Measurements from ENCODE around the gene HOXC9.

The HOXC9 gene

DNA sequence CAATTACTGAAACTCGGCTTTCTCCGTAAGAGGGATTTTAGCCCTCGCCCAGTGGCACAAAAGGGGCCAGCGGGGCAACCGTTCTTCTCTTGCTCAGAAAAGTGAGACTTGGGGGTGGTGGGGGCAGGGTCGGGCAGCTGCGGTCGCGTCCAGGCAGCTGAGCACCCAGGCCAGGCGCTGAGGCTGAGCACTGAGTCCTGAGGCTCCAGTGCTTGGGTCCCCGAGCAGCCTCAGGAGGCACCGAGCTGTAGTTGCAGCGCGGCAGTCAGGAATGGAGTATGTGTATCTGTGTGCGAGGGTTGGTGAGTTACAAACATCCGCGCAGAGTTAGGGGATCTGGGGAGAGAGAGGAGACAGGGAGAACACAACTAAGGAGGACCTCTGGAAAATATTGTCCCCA lies 24.2 kb downstream of the HOXC9 start:
- in situ Hi-C loops (cut with MboI; ENCODE audit: low sequenced_read_pairs), result loop anchor here (10.0 kb wide), 1 partner anchor 181 kb away; no protein-coding TSS in a partner anchor

DNA sequence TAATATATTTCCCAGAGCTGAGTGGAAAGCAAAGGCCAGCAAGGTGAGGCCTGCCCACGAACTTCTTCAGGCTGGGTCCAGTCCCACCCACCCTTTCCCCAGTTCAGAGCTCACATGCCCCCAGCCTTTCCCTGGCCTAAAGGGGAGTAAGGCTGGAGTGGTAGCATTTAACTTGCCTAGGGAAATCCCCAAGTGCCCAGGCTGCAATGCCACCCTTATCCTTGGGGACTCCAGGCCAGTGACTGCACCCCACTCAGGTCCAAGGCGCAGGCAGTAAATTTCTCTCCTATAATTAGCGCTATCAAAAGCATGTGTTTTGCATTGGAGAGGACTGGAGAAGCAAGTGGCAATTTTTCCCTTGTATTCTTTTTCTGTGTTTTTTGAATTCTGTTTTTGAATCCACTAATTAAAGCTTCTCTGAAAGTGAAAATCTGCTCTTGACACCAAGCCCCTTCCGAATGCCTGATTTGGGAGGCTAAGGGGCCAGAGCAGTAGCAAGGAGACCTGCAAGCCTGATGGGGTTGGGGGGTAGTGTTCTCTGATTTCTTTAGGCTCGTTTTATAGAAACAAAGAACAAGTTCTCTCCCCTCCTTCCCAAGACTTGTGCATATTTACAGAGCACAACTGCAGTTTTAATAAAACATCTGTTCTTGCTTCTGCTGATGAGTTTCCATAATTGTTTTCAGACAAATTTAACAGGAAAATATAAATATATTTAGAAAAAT lies 24.8 kb downstream of the HOXC9 start:
- in situ Hi-C loops (cut with MboI; ENCODE audit: low sequenced_read_pairs), result loop anchor here (10.0 kb wide), 1 partner anchor 180 kb away; no protein-coding TSS in a partner anchor

- in situ Hi-C loops (cut with MboI; ENCODE audit: low sequenced_read_pairs), result loop anchor here (10.0 kb wide), 1 partner anchor 179 kb away; no protein-coding TSS in a partner anchor
Observed at GRCh38 chr12:54025499-54026405, 25.8 kb downstream of the HOXC9 start.

DNA sequence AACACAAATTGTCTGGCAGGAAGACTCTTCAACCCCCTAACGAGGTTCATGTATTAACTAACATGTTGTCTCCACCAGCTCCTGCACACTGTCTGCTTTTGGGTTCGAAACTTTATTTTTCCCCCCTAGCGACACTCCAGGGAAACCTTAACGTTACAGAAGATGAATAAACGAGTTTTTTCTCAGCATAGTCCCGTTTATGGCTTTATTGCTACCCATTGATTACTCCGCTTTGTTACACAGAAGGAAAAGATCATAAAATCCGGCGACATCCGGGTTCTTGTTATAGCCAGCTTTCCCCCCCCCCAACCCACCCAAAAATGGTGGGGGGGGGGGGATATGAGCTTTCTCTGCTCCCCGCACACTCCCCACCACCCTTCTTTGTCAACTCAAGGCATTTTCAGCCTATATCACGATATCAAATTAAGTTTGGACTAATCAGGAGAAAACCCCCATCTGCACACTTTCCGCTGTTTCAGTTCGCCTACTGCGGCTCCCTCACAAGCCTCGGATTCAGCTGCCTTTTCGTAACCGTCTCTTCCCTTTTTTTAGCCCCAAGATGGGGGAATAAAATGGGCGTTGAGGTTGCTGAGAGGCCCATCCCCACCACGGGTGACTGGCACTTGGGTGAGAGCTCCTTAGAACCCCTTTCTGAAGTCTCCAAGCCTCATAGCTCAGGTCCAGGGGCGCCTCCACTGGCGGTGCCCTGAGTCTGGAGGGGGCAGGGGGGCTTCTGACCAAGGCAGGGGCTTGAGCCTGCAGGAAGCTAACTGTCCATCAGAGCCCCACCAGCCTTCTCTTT lies 26.9 kb downstream of the HOXC9 start:
- in situ Hi-C loops (cut with MboI; ENCODE audit: low sequenced_read_pairs), result loop anchor here (10.0 kb wide), 1 partner anchor 178 kb away; no protein-coding TSS in a partner anchor

- in situ Hi-C loops (cut with MboI; ENCODE audit: low sequenced_read_pairs), result loop anchor here (10.0 kb wide), 1 partner anchor 177 kb away; no protein-coding TSS in a partner anchor
Observed at GRCh38 chr12:54027442-54027786, 27.5 kb downstream of the HOXC9 start.

DNA sequence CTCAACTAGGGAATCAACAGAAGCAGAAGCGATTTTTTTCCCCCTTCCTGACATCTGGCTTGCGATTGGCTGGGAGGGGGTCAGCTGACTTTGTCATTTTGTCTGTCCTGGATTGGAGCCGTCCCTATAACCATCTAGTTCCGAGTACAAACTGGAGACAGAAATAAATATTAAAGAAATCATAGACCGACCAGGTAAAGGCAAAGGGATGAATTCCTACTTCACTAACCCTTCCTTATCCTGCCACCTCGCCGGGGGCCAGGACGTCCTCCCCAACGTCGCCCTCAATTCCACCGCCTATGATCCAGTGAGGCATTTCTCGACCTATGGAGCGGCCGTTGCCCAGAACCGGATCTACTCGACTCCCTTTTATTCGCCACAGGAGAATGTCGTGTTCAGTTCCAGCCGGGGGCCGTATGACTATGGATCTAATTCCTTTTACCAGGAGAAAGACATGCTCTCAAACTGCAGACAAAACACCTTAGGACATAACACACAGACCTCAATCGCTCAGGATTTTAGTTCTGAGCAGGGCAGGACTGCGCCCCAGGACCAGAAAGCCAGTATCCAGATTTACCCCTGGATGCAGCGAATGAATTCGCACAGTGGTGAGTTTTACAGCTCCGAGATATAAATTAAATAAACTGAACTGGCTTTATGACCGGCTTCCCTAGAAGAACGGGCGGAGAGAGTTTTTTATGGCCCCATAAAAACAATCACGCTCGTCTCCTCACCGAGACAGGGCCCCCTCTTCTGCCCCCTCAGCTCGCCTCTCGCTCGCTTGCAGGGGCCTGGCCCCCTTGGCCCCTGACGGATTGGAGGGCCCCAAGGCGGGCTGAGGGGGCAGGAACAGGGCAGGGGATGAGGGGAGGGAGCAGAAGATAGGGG lies 28.6 kb downstream of the HOXC9 start, which contains the start of gene HOXC6:
TSS of gene HOXC6 (plus strand) at position 127 of the 888 bp plus-strand sequence. CDS start at position 209, 82 bp downstream.
- in situ Hi-C loops (cut with MboI; ENCODE audit: low sequenced_read_pairs), result loop anchor here (10.0 kb wide), 1 partner anchor 176 kb away; no protein-coding TSS in a partner anchor

DNA sequence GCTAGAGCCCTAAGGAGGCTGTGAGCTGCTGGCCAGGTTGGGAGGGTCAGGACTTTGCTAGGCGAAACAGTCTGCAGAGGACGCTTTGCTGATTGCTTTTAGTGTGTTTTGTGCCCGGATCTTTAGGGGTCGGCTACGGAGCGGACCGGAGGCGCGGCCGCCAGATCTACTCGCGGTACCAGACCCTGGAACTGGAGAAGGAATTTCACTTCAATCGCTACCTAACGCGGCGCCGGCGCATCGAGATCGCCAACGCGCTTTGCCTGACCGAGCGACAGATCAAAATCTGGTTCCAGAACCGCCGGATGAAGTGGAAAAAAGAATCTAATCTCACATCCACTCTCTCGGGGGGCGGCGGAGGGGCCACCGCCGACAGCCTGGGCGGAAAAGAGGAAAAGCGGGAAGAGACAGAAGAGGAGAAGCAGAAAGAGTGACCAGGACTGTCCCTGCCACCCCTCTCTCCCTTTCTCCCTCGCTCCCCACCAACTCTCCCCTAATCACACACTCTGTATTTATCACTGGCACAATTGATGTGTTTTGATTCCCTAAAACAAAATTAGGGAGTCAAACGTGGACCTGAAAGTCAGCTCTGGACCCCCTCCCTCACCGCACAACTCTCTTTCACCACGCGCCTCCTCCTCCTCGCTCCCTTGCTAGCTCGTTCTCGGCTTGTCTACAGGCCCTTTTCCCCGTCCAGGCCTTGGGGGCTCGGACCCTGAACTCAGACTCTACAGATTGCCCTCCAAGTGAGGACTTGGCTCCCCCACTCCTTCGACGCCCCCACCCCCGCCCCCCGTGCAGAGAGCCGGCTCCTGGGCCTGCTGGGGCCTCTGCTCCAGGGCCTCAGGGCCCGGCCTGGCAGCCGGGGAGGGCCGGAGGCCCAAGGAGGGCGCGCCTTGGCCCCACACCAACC lies 29.8 kb downstream of the HOXC9 start:
- in situ Hi-C loops (cut with MboI; ENCODE audit: low sequenced_read_pairs), result loop anchor here (10.0 kb wide), 1 partner anchor 175 kb away; no protein-coding TSS in a partner anchor

GRCh38 chr12:54030442-54030801 lies 30.5 kb downstream of the HOXC9 start:
- in situ Hi-C loops (cut with MboI; ENCODE audit: low sequenced_read_pairs), result no loop called here

GRCh38 chr12:54030889-54031471 lies 31.0 kb downstream of the HOXC9 start:
- in situ Hi-C loops (cut with MboI; ENCODE audit: low sequenced_read_pairs), result no loop called here

DNA sequence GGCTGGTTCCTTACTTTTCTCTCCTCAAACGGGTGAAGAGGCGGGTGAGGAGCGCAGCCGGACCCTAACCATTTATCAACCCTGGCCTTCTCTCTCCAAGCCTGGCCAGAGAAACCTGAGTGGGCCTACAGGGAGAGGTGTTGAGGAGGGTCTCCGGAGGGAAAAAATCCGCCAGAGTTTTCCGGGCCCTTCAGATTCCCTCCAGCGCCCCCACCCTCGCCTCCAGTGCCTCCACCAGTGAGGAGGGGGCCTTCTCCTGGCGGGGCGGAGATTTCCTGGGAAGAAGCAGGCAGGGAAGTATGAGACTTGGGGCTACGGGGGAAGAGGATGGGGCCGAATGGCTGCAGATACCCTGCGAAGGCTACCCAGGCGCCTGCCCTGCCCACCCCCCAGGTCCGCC lies 31.5 kb downstream of the HOXC9 start:
- in situ Hi-C loops (cut with MboI; ENCODE audit: low sequenced_read_pairs), result no loop called here

DNA sequence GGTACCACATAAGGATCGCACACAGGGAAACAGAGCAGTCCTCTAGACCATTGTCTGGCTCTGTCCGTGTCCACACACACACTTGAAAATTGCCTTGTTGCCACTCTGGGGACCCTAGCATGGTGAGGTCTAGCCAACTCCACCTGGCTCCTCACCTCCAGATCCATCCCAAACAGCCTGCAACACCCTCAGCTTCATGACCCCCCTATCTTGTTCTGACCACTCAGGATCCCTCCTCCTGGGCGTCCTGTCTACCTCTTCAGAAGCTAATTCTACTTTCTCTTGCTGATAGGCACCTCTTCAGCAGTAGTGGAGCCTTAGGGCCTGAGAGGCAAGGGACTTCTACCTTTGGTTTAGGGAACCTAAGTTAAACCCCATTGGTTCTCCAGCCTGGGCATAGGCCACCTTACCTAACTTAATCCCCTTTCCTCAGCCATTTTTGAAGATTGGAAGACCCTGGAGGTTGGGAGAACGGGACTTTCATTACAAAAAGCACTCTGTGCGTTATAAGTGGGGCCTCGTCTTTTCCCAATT lies 32.2 kb downstream of the HOXC9 start:
- in situ Hi-C loops (cut with MboI; ENCODE audit: low sequenced_read_pairs), result no loop called here

DNA sequence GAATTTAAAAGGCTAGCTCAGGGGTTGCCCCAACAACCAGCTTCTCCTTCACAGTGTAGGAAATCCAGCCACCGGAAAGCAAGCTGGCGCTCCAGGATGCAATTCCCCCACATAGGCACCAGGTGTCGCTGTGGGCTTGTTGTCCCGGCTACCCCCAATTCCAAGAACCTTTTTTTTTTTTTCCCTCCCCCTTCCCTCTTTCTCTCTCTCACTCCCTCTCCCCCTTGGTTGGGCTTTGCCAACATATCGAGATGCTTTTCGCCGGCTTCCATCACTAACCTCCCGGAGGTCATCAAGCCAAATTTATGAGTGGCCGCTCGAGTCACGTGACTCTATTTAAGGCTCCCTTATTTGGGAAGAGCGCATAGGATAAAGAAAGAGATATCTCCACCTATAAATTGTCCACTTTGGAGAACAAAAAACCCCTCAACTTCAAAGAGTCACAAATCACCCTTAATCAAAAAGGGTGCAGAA lies 32.7 kb downstream of the HOXC9 start, which contains the start of gene HOXC5:
TSS of gene HOXC5 (plus strand) at position 424 of the 474 bp plus-strand sequence. CDS start 73 bp downstream, outside the sequence.
- in situ Hi-C loops (cut with MboI; ENCODE audit: low sequenced_read_pairs), result no loop called here

DNA sequence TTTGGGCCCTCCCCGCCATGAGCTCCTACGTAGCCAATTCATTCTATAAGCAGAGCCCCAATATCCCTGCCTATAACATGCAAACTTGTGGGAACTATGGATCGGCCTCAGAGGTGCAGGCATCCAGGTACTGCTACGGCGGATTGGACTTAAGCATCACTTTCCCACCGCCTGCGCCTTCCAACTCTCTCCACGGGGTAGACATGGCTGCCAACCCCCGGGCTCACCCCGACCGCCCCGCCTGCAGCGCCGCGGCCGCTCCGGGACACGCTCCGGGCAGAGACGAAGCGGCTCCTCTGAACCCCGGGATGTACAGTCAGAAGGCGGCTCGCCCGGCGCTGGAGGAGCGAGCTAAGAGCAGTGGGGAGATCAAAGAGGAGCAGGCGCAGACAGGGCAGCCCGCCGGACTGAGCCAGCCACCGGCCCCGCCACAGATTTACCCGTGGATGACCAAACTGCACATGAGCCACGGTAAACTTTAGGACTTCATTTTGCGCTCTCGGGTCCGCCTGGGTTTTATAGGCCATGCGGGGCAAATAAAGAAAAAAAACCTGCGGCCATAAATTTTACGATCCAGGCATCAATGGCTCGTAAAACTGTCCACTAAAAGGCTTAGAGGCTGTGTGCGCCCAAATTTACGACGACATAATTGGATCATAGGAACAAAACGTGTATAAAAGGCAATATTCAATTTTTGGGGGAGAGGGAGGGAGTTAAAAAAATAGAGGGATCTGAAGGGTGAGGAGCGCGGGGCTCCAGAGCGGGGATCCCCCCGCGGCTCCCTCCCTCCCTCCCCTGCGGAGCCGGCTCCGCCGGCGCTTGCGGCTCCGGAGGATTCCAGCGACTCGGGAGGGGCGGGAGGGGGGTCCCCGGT lies 33.4 kb downstream of the HOXC9 start:
- in situ Hi-C loops (cut with MboI; ENCODE audit: low sequenced_read_pairs), result no loop called here

GRCh38 chr12:54033980-54034784 lies 34.2 kb downstream of the HOXC9 start:
- in situ Hi-C loops (cut with MboI; ENCODE audit: low sequenced_read_pairs), result no loop called here

GRCh38 chr12:54034785-54035310 lies 34.9 kb downstream of the HOXC9 start:
- in situ Hi-C loops (cut with MboI; ENCODE audit: low sequenced_read_pairs), result no loop called here
